ENCODE results near the gene GPR34.
"Not testable (repeated sequence)": the region's sequence is repeated elsewhere in the genome, so short reads cannot be mapped to it uniquely, and the experiment has no call there.

Gene GPR34

GRCh38 chrX:41688835-41689234 is at the start of gene GPR34:
TSS of gene GPR34 (plus strand) at chrX:41688973. CDS start at chrX:41695634, 6,661 bp downstream.
- DNase-seq: no peak

GRCh38 chrX:41646201-41646600 is 42.6 kb upstream of the GPR34 start:
- DNase-seq: not testable (repeated sequence)

- no peak for DNase-seq
These were observed 35.6 kb upstream of the GPR34 start for GRCh38 chrX:41653125-41653524.

- no peak for DNase-seq
These were observed 33.7 kb upstream of the GPR34 start for GRCh38 chrX:41655101-41655500.

- no peak for DNase-seq
These were observed 33.1 kb upstream of the GPR34 start for GRCh38 chrX:41655631-41656030.

- DNase-seq: peak; percentile 3
These were observed 27.2 kb upstream of the GPR34 start for GRCh38 chrX:41661366-41662095.

- DNase-seq: no peak
These were observed 24.3 kb upstream of the GPR34 start for GRCh38 chrX:41664375-41664901.

GRCh38 chrX:41664908-41665307 is 23.9 kb upstream of the GPR34 start:
- DNase-seq: no peak

- no peak for DNase-seq
These were observed 23.1 kb upstream of the GPR34 start for GRCh38 chrX:41665686-41666085.

GRCh38 chrX:41666251-41666650 is 22.5 kb upstream of the GPR34 start:
- DNase-seq: no peak

- DNase-seq: no peak
These were observed 21.1 kb upstream of the GPR34 start for GRCh38 chrX:41667631-41668030.

- no peak for DNase-seq
These were observed 18.7 kb upstream of the GPR34 start for GRCh38 chrX:41670112-41670511.

GRCh38 chrX:41671082-41671481 is 17.7 kb upstream of the GPR34 start:
- no peak for DNase-seq

- no peak for DNase-seq
These were observed 16.1 kb upstream of the GPR34 start for GRCh38 chrX:41672643-41673042.

GRCh38 chrX:41676361-41676760 is 12.4 kb upstream of the GPR34 start:
- not testable (repeated sequence) for DNase-seq

- DNase-seq: no peak
These were observed 11.4 kb upstream of the GPR34 start for GRCh38 chrX:41677183-41678060.

GRCh38 chrX:41684138-41684537 is 4.6 kb upstream of the GPR34 start:
- no peak for DNase-seq

GRCh38 chrX:41684940-41685339 is 3.8 kb upstream of the GPR34 start:
- DNase-seq: no peak

GRCh38 chrX:41686788-41687187 is 2.0 kb upstream of the GPR34 start:
- no peak for DNase-seq

GRCh38 chrX:41688156-41688555 is 617 bp upstream of the GPR34 start:
- no peak for DNase-seq

GRCh38 chrX:41689711-41690110 is 938 bp downstream of the GPR34 start:
- no peak for DNase-seq

- no peak for DNase-seq
These were observed 3.5 kb downstream of the GPR34 start for GRCh38 chrX:41692162-41692749.

- DNase-seq: no peak
These were observed 4.3 kb downstream of the GPR34 start for GRCh38 chrX:41693024-41693423.
